ENCODE measurements around the gene RNF113B.

Gene RNF113B

DNA sequence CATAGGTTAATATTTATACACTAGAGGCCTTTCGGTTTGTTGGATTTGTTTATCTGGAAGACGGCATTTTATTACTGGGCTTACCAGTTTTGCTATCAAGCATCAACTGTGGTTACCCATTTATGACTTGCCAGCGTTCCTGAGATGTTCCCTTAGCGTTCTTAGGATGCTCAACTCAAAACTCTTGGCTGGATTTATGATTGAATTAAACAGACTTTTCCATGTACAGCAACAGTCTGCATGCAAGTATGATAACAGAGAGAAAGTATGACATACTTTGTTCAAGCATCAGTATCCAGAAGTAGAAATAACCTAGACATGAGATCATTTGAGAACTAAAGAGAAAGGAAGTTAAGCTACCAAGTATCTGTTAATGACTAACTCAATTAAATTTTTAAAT lies 29.9 kb upstream of the RNF113B start:
- peaks cover 4% of the 10 kb centered on the region; the same call in 1 of the 2 replicates for H3K4me1 ChIP-seq (ENCODE audit: insufficient read depth, low read length)
- TF ChIP-seq, protein P1, sequence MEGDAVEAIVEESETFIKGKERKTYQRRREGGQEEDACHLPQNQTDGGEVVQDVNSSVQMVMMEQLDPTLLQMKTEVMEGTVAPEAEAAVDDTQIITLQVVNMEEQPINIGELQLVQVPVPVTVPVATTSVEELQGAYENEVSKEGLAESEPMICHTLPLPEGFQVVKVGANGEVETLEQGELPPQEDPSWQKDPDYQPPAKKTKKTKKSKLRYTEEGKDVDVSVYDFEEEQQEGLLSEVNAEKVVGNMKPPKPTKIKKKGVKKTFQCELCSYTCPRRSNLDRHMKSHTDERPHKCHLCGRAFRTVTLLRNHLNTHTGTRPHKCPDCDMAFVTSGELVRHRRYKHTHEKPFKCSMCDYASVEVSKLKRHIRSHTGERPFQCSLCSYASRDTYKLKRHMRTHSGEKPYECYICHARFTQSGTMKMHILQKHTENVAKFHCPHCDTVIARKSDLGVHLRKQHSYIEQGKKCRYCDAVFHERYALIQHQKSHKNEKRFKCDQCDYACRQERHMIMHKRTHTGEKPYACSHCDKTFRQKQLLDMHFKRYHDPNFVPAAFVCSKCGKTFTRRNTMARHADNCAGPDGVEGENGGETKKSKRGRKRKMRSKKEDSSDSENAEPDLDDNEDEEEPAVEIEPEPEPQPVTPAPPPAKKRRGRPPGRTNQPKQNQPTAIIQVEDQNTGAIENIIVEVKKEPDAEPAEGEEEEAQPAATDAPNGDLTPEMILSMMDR (IDR thresholded peaks at IDR 0.05; ENCODE audit: borderline replicate concordance, extremely low read depth, low read length, poor library complexity, severe bottlenecking), result no peak
- TF ChIP-seq EZH2 (IDR thresholded peaks at IDR 0.05; ENCODE audit: borderline replicate concordance, low read depth, low read length, severe bottlenecking), result no peak
- ATAC-seq (ENCODE audit: insufficient read depth, low read depth) (no peak), DNase-seq (no peak)
- H4K20me1 ChIP-seq (ENCODE audit: insufficient read depth, low read length), result no peaks in the 10 kb centered on the region
- no peak overlapping the region for H3K4me2 ChIP-seq (ENCODE audit: insufficient read depth, low read length)
- H3K27me3 ChIP-seq (ENCODE audit: insufficient read depth, low read length, poor library complexity), result no peaks in the 10 kb centered on the region
- no peak overlapping the region for H3K27ac ChIP-seq (ENCODE audit: low read length)
- H3K9me3 ChIP-seq (ENCODE audit: insufficient read depth, low read length, severe bottlenecking), result peaks cover 2% of the 10 kb centered on the region
- no peak overlapping the region for H3K4me3 ChIP-seq (ENCODE audit: low read depth in 1 of 2, low read length in 2 of 2)
- H2AFZ ChIP-seq (ENCODE audit: low read depth, low read length), result no peak overlapping the region
- H3K79me2 ChIP-seq (ENCODE audit: insufficient read depth, low read length), result no peaks in the 10 kb centered on the region
- H3K36me3 ChIP-seq (ENCODE audit: insufficient read depth, low read length), result no peaks in the 10 kb centered on the region
- H3K9ac ChIP-seq (ENCODE audit: low read depth, low read length), result no peak overlapping the region

DNA sequence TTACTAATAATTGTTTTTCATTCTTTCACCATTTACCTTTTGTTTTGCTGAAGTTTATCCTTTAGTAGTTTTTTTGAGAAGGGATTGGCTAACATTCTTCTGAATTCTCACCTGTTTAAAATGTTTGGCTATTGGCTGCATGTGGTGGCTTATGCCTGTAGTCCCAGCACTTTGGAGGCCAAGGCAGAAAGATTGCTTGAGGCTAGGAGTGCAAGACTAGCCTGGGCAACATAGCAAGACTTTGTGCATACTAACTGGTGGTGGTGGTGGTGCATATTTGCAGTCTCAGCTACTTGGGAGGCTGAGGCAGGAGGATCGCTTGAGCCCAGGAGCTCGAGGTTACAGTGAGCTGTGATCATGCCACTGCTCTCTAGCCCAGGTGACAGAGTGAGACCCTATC lies 27.5 kb upstream of the RNF113B start:
- TF ChIP-seq, protein P1 (IDR thresholded peaks at IDR 0.05; ENCODE audit: borderline replicate concordance, extremely low read depth, low read length, poor library complexity, severe bottlenecking), result no peak
- TF ChIP-seq EZH2 (IDR thresholded peaks at IDR 0.05; ENCODE audit: borderline replicate concordance, low read depth, low read length, severe bottlenecking), result no peak
- no peak for ATAC-seq (ENCODE audit: insufficient read depth, low read depth)

DNA sequence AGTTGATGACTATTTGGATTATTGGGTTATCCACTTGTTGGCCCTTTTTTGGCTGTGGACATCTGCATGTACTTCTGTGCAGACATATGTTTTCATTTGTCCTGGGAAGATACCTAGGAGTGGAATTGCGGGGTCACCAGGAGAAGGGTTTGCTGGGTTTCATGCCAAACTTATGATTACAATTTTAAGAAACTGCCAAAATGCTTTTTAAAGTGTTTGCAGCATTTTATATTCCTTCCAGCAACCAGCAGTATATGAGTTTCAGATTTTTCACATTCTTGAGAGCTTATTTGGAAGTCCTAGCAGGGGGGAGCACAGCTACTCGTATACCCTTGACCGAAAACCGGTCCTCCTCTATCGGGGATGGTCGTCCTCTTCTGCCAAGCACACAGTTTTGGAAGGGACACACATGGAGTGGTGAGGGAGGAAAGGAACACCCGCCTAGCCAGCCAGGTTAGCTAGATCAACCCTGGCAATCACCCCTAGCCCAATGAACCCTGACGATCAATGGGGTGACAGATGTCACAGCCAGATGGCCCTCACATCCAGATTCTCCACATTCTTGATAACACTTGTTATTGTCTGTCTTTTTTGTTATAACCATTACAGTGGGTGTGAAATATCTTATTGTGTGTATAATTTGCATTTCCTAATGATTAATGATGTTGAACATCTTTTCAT lies 26.7 kb upstream of the RNF113B start:
- H3K4me1 ChIP-seq (ENCODE audit: insufficient read depth, low read length), result peaks cover 10% of the 10 kb centered on the region
- H3K9ac ChIP-seq (ENCODE audit: low read depth, low read length), result no peak overlapping the region
- no peak overlapping the region for H2AFZ ChIP-seq (ENCODE audit: low read depth, low read length)
- no peak for TF ChIP-seq EZH2 (IDR thresholded peaks at IDR 0.05; ENCODE audit: borderline replicate concordance, low read depth, low read length, severe bottlenecking)
- TF ChIP-seq, protein P1 (IDR thresholded peaks at IDR 0.05; ENCODE audit: borderline replicate concordance, extremely low read depth, low read length, poor library complexity, severe bottlenecking), result no peak
- H3K9me3 ChIP-seq (ENCODE audit: insufficient read depth, low read length, severe bottlenecking), result peaks cover 2% of the 10 kb centered on the region
- no peaks in the 10 kb centered on the region for H3K36me3 ChIP-seq (ENCODE audit: insufficient read depth, low read length)
- no peak overlapping the region for H3K4me2 ChIP-seq (ENCODE audit: insufficient read depth, low read length)
- H3K79me2 ChIP-seq (ENCODE audit: insufficient read depth, low read length), result no peaks in the 10 kb centered on the region
- H3K27me3 ChIP-seq (ENCODE audit: insufficient read depth, low read length, poor library complexity), result no peaks in the 10 kb centered on the region
- no peak overlapping the region for H3K4me3 ChIP-seq (ENCODE audit: low read depth in 1 of 2, low read length in 2 of 2)
- ATAC-seq (ENCODE audit: insufficient read depth, low read depth) (no peak), DNase-seq (no peak)
- no peaks in the 10 kb centered on the region for H4K20me1 ChIP-seq (ENCODE audit: insufficient read depth, low read length)
- H3K27ac ChIP-seq (ENCODE audit: low read length), result no peak overlapping the region

More for the DNA sequence above, 27.5 kb upstream of the RNF113B start:
- Histone ChIP-seq H3K9me3 (ENCODE audit: insufficient read depth, low read length, severe bottlenecking) (peaks cover 2% of the 10 kb centered on the region), H3K27ac (ENCODE audit: low read length) (no peak overlapping the region), H3K79me2 (ENCODE audit: insufficient read depth, low read length) (no peaks in the 10 kb centered on the region), H3K9ac (ENCODE audit: low read depth, low read length) (no peak overlapping the region), H4K20me1 (ENCODE audit: insufficient read depth, low read length) (no peaks in the 10 kb centered on the region), H2AFZ (ENCODE audit: low read depth, low read length) (no peak overlapping the region), H3K4me3 (ENCODE audit: low read depth in 1 of 2, low read length in 2 of 2) (no peak overlapping the region), H3K4me2 (ENCODE audit: insufficient read depth, low read length) (no peak overlapping the region), H3K27me3 (ENCODE audit: insufficient read depth, low read length, poor library complexity) (no peaks in the 10 kb centered on the region), H3K4me1 (ENCODE audit: insufficient read depth, low read length) (peaks cover 10% of the 10 kb centered on the region), H3K36me3 (ENCODE audit: insufficient read depth, low read length) (no peaks in the 10 kb centered on the region)
- no peak for DNase-seq

Measured in DND-41 (cell line).